ENCODE measurements around the gene FADS2. TPM values are rescaled to one million over a fixed set of nuclear protein-coding genes. Genes with fewer than 3 reads are reported as not detected.
A peak's percentile ranks its signal among the peaks of the same experiment; 100 is the strongest.

The FADS2 gene
- total and polyA plus RNA-seq, 2 experiments from 2014 or later: 5.2 to 5.5 TPM

GRCh38 chr11:61912991-61913698, 85.0 kb downstream of the FADS2 start:
- WGBS, 2 experiments (ENCODE audit: low coverage in 1 of 2, low lambda C conversion rate in 2 of 2, missing lambda C conversion rate in 2 of 2): 81 to 85% methylated on average over 18 of the region's 18 CpGs
- no peak overlapping the region for H3K4me2 ChIP-seq (ENCODE audit: unreplicated experiment)
- no peaks in the 10 kb centered on the region for H3K79me2 ChIP-seq (ENCODE audit: insufficient read depth)
- H3K4me3 ChIP-seq: no peak overlapping the region
- TF ChIP-seq EZH2 (IDR thresholded peaks at IDR 0.05; ENCODE audit: insufficient read depth, poor library complexity, severe bottlenecking) (no peak), EZH2phosphoT487 (IDR thresholded peaks at IDR 0.05; ENCODE audit: insufficient read depth, low read depth) (no peak)
- no peak for DNase-seq
- H3K36me3 ChIP-seq (ENCODE audit: low read depth): no peaks in the 10 kb centered on the region
- in situ Hi-C loops (cut with MboI): no loop called here
- H3K27ac ChIP-seq: no peak overlapping the region
- no peaks in the 10 kb centered on the region for H3K4me1 ChIP-seq (ENCODE audit: insufficient read depth)
- H3F3A ChIP-seq (ENCODE audit: insufficient read depth): no peaks in the 10 kb centered on the region
- no peak overlapping the region for H2AFZ ChIP-seq
- no peaks in the 10 kb centered on the region for H3K9me2 ChIP-seq (ENCODE audit: insufficient read depth)
- no peak overlapping the region for H3K9ac ChIP-seq
- H3K9me3 ChIP-seq (ENCODE audit: low read depth): no peaks in the 10 kb centered on the region
- no peaks in the 10 kb centered on the region for H4K20me1 ChIP-seq (ENCODE audit: insufficient read depth)
- no peaks in the 10 kb centered on the region for H3K27me3 ChIP-seq (replicated peaks; ENCODE audit: insufficient read depth)

GRCh38 chr11:61913699-61914395, 85.7 kb downstream of the FADS2 start:
- no peak for DNase-seq
- no peaks in the 10 kb centered on the region for H3K9me3 ChIP-seq (ENCODE audit: low read depth)
- no peaks in the 10 kb centered on the region for H3K4me1 ChIP-seq (ENCODE audit: insufficient read depth)
- no peaks in the 10 kb centered on the region for H4K20me1 ChIP-seq (ENCODE audit: insufficient read depth)
- H3K9me2 ChIP-seq (ENCODE audit: insufficient read depth): no peaks in the 10 kb centered on the region
- no peak overlapping the region for H3K4me3 ChIP-seq
- H3K9ac ChIP-seq: no peak overlapping the region
- H3K27me3 ChIP-seq (replicated peaks; ENCODE audit: insufficient read depth): no peaks in the 10 kb centered on the region
- H3K79me2 ChIP-seq (ENCODE audit: insufficient read depth): no peaks in the 10 kb centered on the region
- no peak overlapping the region for H2AFZ ChIP-seq
- WGBS, 2 experiments (ENCODE audit: low coverage in 1 of 2, low lambda C conversion rate in 2 of 2, missing lambda C conversion rate in 2 of 2): 78 to 84% methylated on average over 8 of the region's 8 CpGs
- no peak overlapping the region for H3K4me2 ChIP-seq (ENCODE audit: unreplicated experiment)
- no peaks in the 10 kb centered on the region for H3K36me3 ChIP-seq (ENCODE audit: low read depth)
- H3F3A ChIP-seq (ENCODE audit: insufficient read depth): no peaks in the 10 kb centered on the region
- in situ Hi-C loops (cut with MboI): no loop called here
- no peak overlapping the region for H3K27ac ChIP-seq
- TF ChIP-seq EZH2 (IDR thresholded peaks at IDR 0.05; ENCODE audit: insufficient read depth, poor library complexity, severe bottlenecking): no peak
- TF ChIP-seq EZH2phosphoT487 (IDR thresholded peaks at IDR 0.05; ENCODE audit: insufficient read depth, low read depth): no peak

GRCh38 chr11:61914471-61915171, 86.5 kb downstream of the FADS2 start:
- H3K4me2 ChIP-seq (ENCODE audit: unreplicated experiment): no peak overlapping the region
- 91 to 95% methylated on average over 7 of the region's 7 CpGs for WGBS, 2 experiments (ENCODE audit: low coverage in 1 of 2, low lambda C conversion rate in 2 of 2, missing lambda C conversion rate in 2 of 2)
- H2AFZ ChIP-seq: no peak overlapping the region
- no peak overlapping the region for H3K27ac ChIP-seq
- no peaks in the 10 kb centered on the region for H3K36me3 ChIP-seq (ENCODE audit: low read depth)
- no peaks in the 10 kb centered on the region for H3K4me1 ChIP-seq (ENCODE audit: insufficient read depth)
- no peaks in the 10 kb centered on the region for H3K79me2 ChIP-seq (ENCODE audit: insufficient read depth)
- no peaks in the 10 kb centered on the region for H3F3A ChIP-seq (ENCODE audit: insufficient read depth)
- no peaks in the 10 kb centered on the region for H3K27me3 ChIP-seq (replicated peaks; ENCODE audit: insufficient read depth)
- H3K9me2 ChIP-seq (ENCODE audit: insufficient read depth): no peaks in the 10 kb centered on the region
- H3K4me3 ChIP-seq: no peak overlapping the region
- in situ Hi-C loops (cut with MboI): no loop called here
- no peak for DNase-seq
- no peaks in the 10 kb centered on the region for H3K9me3 ChIP-seq (ENCODE audit: low read depth)
- no peaks in the 10 kb centered on the region for H4K20me1 ChIP-seq (ENCODE audit: insufficient read depth)
- no peak for TF ChIP-seq EZH2 (IDR thresholded peaks at IDR 0.05; ENCODE audit: insufficient read depth, poor library complexity, severe bottlenecking)
- TF ChIP-seq EZH2phosphoT487 (IDR thresholded peaks at IDR 0.05; ENCODE audit: insufficient read depth, low read depth): no peak
- H3K9ac ChIP-seq: no peak overlapping the region

- TF ChIP-seq EZH2 (IDR thresholded peaks at IDR 0.05; ENCODE audit: insufficient read depth, poor library complexity, severe bottlenecking) (no peak), EZH2phosphoT487 (IDR thresholded peaks at IDR 0.05; ENCODE audit: insufficient read depth, low read depth) (no peak)
- Histone ChIP-seq H3K4me3 (peak overlapping the region; percentile 82), H3K9ac (peak overlapping the region; percentile 75), H3F3A (ENCODE audit: insufficient read depth) (no peaks in the 10 kb centered on the region), H2AFZ (peak overlapping the region; percentile 72), H3K9me2 (ENCODE audit: insufficient read depth) (no peaks in the 10 kb centered on the region), H3K4me1 (ENCODE audit: insufficient read depth) (no peaks in the 10 kb centered on the region), H3K27ac (no peak overlapping the region), H3K27me3 (replicated peaks; ENCODE audit: insufficient read depth) (no peaks in the 10 kb centered on the region), H3K4me2 (ENCODE audit: unreplicated experiment) (peak overlapping the region; percentile 71), H3K79me2 (ENCODE audit: insufficient read depth) (no peaks in the 10 kb centered on the region), H4K20me1 (ENCODE audit: insufficient read depth) (no peaks in the 10 kb centered on the region), H3K9me3 (ENCODE audit: low read depth) (no peaks in the 10 kb centered on the region), H3K36me3 (ENCODE audit: low read depth) (no peaks in the 10 kb centered on the region)
- peak; percentile 30 for DNase-seq
- 2 to 14% methylated on average over 5 to 21 of the region's 32 CpGs for WGBS, 2 experiments (ENCODE audit: low coverage in 1 of 2, low lambda C conversion rate in 2 of 2, missing lambda C conversion rate in 2 of 2)
- in situ Hi-C loops (cut with MboI): no loop called here
These were observed 88.7 kb downstream of the FADS2 start for GRCh38 chr11:61916737-61917333.

MicroRNAs encoded within 50 kb of the gene (microRNA counts, 767-probe panel; counts per million panel counts)
- 447 counts per million, percentile 86 among the panel's probes with 10 or more counts for microRNA hsa-miR-1908
- 447 counts per million, percentile 86 among the panel's probes with 10 or more counts for microRNA hsa-miR-611

Small RNA genes lying within 50 kb of the gene (microRNA-seq; reads per million reads assigned to microRNA genes)
- 7.2 reads per million, percentile 11 among the genes with 10 or more reads in this experiment for gene MIR6746 (ENCODE audit: borderline number of aligned reads)

Small RNA genes lying within 50 kb of the gene (small RNA-seq; reads per million reads assigned to genes)
- not detected for gene MIR6746 (ENCODE audit: low read depth, low replicate concordance)

Other genes starting within 250 kb of the FADS2 start
- gene SYT7, start 247.2 kb upstream of the FADS2 start, total RNA-seq (2014; rRNA removed; shearing (Covaris generic)): 1.5 and 1.9 TPM in 2 replicates
- gene SYT7, start 247.2 kb upstream of the FADS2 start, polyA plus RNA-seq (2016; fragmentation: Nextera tagmentation; extraction: Ambion mirVana): 0.40 and 0.72 TPM in 2 replicates
- gene DAGLA, start 147.9 kb upstream of the FADS2 start, total RNA-seq (2014; rRNA removed; shearing (Covaris generic)): 1.3 and 2.3 TPM in 2 replicates
- 1.3 and 1.4 TPM in 2 replicates for gene DAGLA, start 147.9 kb upstream of the FADS2 start, polyA plus RNA-seq (2016; fragmentation: Nextera tagmentation; extraction: Ambion mirVana)
- gene MYRF, start 75.7 kb upstream of the FADS2 start, total RNA-seq (2014; rRNA removed; shearing (Covaris generic)): not detected in 2 replicates
- gene MYRF, start 75.7 kb upstream of the FADS2 start, polyA plus RNA-seq (2016; fragmentation: Nextera tagmentation; extraction: Ambion mirVana): 0.05 and 0.16 TPM in 2 replicates
- gene TMEM258, start 35.7 kb upstream of the FADS2 start, total RNA-seq (2014; rRNA removed; shearing (Covaris generic)): 28.5 and 72.8 TPM in 2 replicates
- gene TMEM258, start 35.7 kb upstream of the FADS2 start, polyA plus RNA-seq (2016; fragmentation: Nextera tagmentation; extraction: Ambion mirVana): 258 and 259 TPM in 2 replicates
- 29.0 and 29.2 TPM in 2 replicates for gene FEN1, start 35.4 kb upstream of the FADS2 start, total RNA-seq (2014; rRNA removed; shearing (Covaris generic))
- 29.1 and 31.5 TPM in 2 replicates for gene FEN1, start 35.4 kb upstream of the FADS2 start, polyA plus RNA-seq (2016; fragmentation: Nextera tagmentation; extraction: Ambion mirVana)
- gene FADS1, start 11.3 kb upstream of the FADS2 start, total RNA-seq (2014; rRNA removed; shearing (Covaris generic)): 12.9 and 44.9 TPM in 2 replicates
- gene FADS1, start 11.3 kb upstream of the FADS2 start, polyA plus RNA-seq (2016; fragmentation: Nextera tagmentation; extraction: Ambion mirVana): 19.7 and 21.6 TPM in 2 replicates
- 203 and 272 TPM in 2 replicates for gene FADS3, start 63.2 kb downstream of the FADS2 start, total RNA-seq (2014; rRNA removed; shearing (Covaris generic))
- 124 and 135 TPM in 2 replicates for gene FADS3, start 63.2 kb downstream of the FADS2 start, polyA plus RNA-seq (2016; fragmentation: Nextera tagmentation; extraction: Ambion mirVana)
- 6.6 and 7.5 TPM in 2 replicates for gene RAB3IL1, start 89.3 kb downstream of the FADS2 start, total RNA-seq (2014; rRNA removed; shearing (Covaris generic))
- 2.8 and 3.3 TPM in 2 replicates for gene RAB3IL1, start 89.3 kb downstream of the FADS2 start, polyA plus RNA-seq (2016; fragmentation: Nextera tagmentation; extraction: Ambion mirVana)
- 4.7 and 5.1 TPM in 2 replicates for gene BEST1, start 122.1 kb downstream of the FADS2 start, total RNA-seq (2014; rRNA removed; shearing (Covaris generic))
- 3.1 and 3.9 TPM in 2 replicates for gene BEST1, start 122.1 kb downstream of the FADS2 start, polyA plus RNA-seq (2016; fragmentation: Nextera tagmentation; extraction: Ambion mirVana)
- 393 and 473 TPM in 2 replicates for gene FTH1, start 139.3 kb downstream of the FADS2 start, total RNA-seq (2014; rRNA removed; shearing (Covaris generic))
- 10,305 and 10,611 TPM in 2 replicates for gene FTH1, start 139.3 kb downstream of the FADS2 start, polyA plus RNA-seq (2016; fragmentation: Nextera tagmentation; extraction: Ambion mirVana)

Data from GM23248 (cell line).